IMR-90 (cell line): ENCODE results near the gene FAXDC2. TPM values are rescaled to one million over a fixed set of nuclear protein-coding genes. Genes with fewer than 3 reads are reported as not detected.

Source experiments
- ATAC-seq: fragments of 200-7000 bp; cut with Tn5 transposase; 2 replicates; pipeline ENCODE4 v1.9.1; 2020; ENCODE audit warnings: low read depth, mild to moderate bottlenecking, moderate library complexity
- BruUV-seq: library from RNA; stranded (reverse); fragments of 400-500 nt; replicated peaks from 2 replicates; lab custom pipeline; 2021; lab: Mats Ljungman, UMichigan
- CTCF ChIA-PET: fragments of 300-600 bp; formaldehyde crosslinking; extraction: SDS; loops from one replicate; lab custom pipeline; 2021; ENCODE audit warnings: antibody characterized with exemption; lab: Yijun Ruan, JAX
- POLR2A ChIA-PET: fragments of 300-600 bp; sonication (Branson Sonifier 250); formaldehyde crosslinking; loops from one replicate; lab custom pipeline; 2022; ENCODE audit warnings: antibody characterized with exemption; ENCODE audit not compliant: unreplicated experiment; lab: Charles Lee
- DNase-seq: peaks from one replicate; pipeline ENCODE4 v3.0.0; 2013
- H2AFZ ChIP-seq: replicated peaks from 2 replicates; pipeline ENCODE3; 2013; ENCODE audit warnings: low read length, mild to moderate bottlenecking; ENCODE audit not compliant: poor library complexity
- H2AK5ac ChIP-seq: 2 replicates; pipeline ENCODE4 v1.6.1; 2013; ENCODE audit warnings: low read depth, low read length, inconsistent platforms
- H2AK9ac ChIP-seq: replicated peaks from 2 replicates; pipeline ENCODE3; 2013; ENCODE audit warnings: mild to moderate bottlenecking, low read depth, low read length, moderate library complexity; ENCODE audit not compliant: poor library complexity
- H2BK120ac ChIP-seq: 2 replicates; pipeline ENCODE4 v1.6.1; 2013; ENCODE audit warnings: low read depth, low read length, inconsistent platforms
- H2BK15ac ChIP-seq: 3 replicates; pipeline ENCODE4 v1.6.1; 2013; ENCODE audit warnings: low read depth, low read length, inconsistent platforms
- H2BK20ac ChIP-seq: 2 replicates; pipeline ENCODE4 v1.6.1; 2013; ENCODE audit warnings: low read depth, mild to moderate bottlenecking, inconsistent platforms, low read length, moderate library complexity
- H2BK5ac ChIP-seq: 2 replicates; pipeline ENCODE4 v1.6.1; 2013; ENCODE audit warnings: mild to moderate bottlenecking, low read depth, low read length, inconsistent platforms; ENCODE audit not compliant: poor library complexity, severe bottlenecking
- H3K14ac ChIP-seq: replicated peaks from 2 replicates; pipeline ENCODE4 v1.6.1; 2013; ENCODE audit warnings: low read depth, low read length, inconsistent platforms
- H3K18ac ChIP-seq: 2 replicates; pipeline ENCODE4 v1.6.1; 2013; ENCODE audit warnings: low read depth, low read length, control low read depth
- H3K23ac ChIP-seq: 2 replicates; pipeline ENCODE4 v1.6.1; 2013; ENCODE audit warnings: low read depth, low read length, inconsistent platforms
- H3K27ac ChIP-seq: 2 replicates; pipeline ENCODE4 v1.5.1; 2013; ENCODE audit warnings: mild to moderate bottlenecking, control low read depth, low read length; ENCODE audit not compliant: insufficient read depth
- H3K27me3 ChIP-seq: 2 replicates; pipeline ENCODE4 v1.6.1; 2013; ENCODE audit warnings: low read length; ENCODE audit not compliant: control insufficient read depth, insufficient read depth
- H3K36me3 ChIP-seq: 2 replicates; pipeline ENCODE4 v1.6.1; 2013; ENCODE audit warnings: low read length, mixed read lengths; ENCODE audit not compliant: control insufficient read depth, insufficient read depth
- H3K4ac ChIP-seq: 2 replicates; pipeline ENCODE4 v1.6.1; 2013; ENCODE audit warnings: low read depth, low read length, inconsistent platforms
- H3K4me1 ChIP-seq: 2 replicates; pipeline ENCODE4 v1.6.1; 2013; ENCODE audit warnings: low read length, mixed read lengths; ENCODE audit not compliant: control insufficient read depth, insufficient read depth
- H3K4me2 ChIP-seq: 2 replicates; pipeline ENCODE4 v1.6.1; 2013; ENCODE audit warnings: low read depth, mild to moderate bottlenecking, control low read depth, low read length, moderate library complexity
- H3K4me3 ChIP-seq: 2 replicates; pipeline ENCODE4 v1.5.1; 2013; ENCODE audit warnings: low read depth, mild to moderate bottlenecking, control low read depth, low read length, moderate library complexity; ENCODE audit not compliant: insufficient read depth
- H3K56ac ChIP-seq: 2 replicates; pipeline ENCODE4 v1.6.1; 2013; ENCODE audit warnings: low read length, inconsistent platforms; ENCODE audit not compliant: insufficient read depth; ENCODE audit errors: extremely low read depth
- H3K79me1 ChIP-seq, 2 experiments: 2 replicates each; pipeline ENCODE4 v1.6.1; 2013; ENCODE audit warnings: low read length in 2 of 2, inconsistent platforms in 1 of 2, low read depth in 1 of 2
- H3K9ac ChIP-seq: 2 replicates; pipeline ENCODE4 v1.6.1; 2013; ENCODE audit warnings: low read depth, low read length, control low read depth
- H3K9me1 ChIP-seq: 2 replicates; pipeline ENCODE4 v1.6.1; 2013; ENCODE audit warnings: low read length, inconsistent platforms; ENCODE audit not compliant: insufficient read depth
- H3K9me3 ChIP-seq: 2 replicates; pipeline ENCODE4 v1.6.1; 2013; ENCODE audit warnings: low read length; ENCODE audit not compliant: control insufficient read depth, insufficient read depth
- H4K20me1 ChIP-seq: 2 replicates; pipeline ENCODE4 v1.6.1; 2013; ENCODE audit warnings: low read length, inconsistent platforms; ENCODE audit not compliant: insufficient read depth
- H4K5ac ChIP-seq: 2 replicates; pipeline ENCODE4 v1.6.1; 2013; ENCODE audit warnings: mild to moderate bottlenecking, low read depth, low read length, control low read depth
- H4K8ac ChIP-seq, 2 experiments: 2 replicates each; pipeline ENCODE4 v1.6.1; 2013; ENCODE audit warnings: low read depth in 2 of 2, low read length in 2 of 2, control low read depth in 1 of 2, inconsistent platforms in 1 of 2
- H4K91ac ChIP-seq: 2 replicates; pipeline ENCODE4 v1.6.1; 2013; ENCODE audit warnings: low read depth, low read length, inconsistent platforms; ENCODE audit not compliant: insufficient read depth
- BHLHE40 ChIP-seq: fragments of 150-350 bp; IDR thresholded peaks from 2 replicates; pipeline ENCODE4 v1.6.1; 2016; ENCODE audit warnings: mild to moderate bottlenecking, low read depth, low read length
- CEBPB ChIP-seq: IDR thresholded peaks from 2 replicates; pipeline ENCODE4 v1.6.1; 2012; ENCODE audit warnings: low read depth, low read length, improper control_type of control experiment
- CHD1 ChIP-seq: IDR thresholded peaks from 2 replicates; pipeline ENCODE4 v1.6.1; 2012; ENCODE audit warnings: low read depth, low read length, improper control_type of control experiment
- CTCF ChIP-seq: conservative IDR thresholded peaks from 2 replicates; pipeline ENCODE4 v1.5.1; 2012; ENCODE audit warnings: mild to moderate bottlenecking, low read depth, low read length, improper control_type of control experiment
- ELK1 ChIP-seq: fragments of 150-350 bp; IDR thresholded peaks from 2 replicates; pipeline ENCODE4 v1.6.1; 2016; ENCODE audit warnings: low read depth, mild to moderate bottlenecking, low read length, moderate library complexity, borderline replicate concordance
- FOS ChIP-seq: fragments of 150-350 bp; IDR thresholded peaks from 2 replicates; pipeline ENCODE4 v1.6.1; 2016; ENCODE audit warnings: low read depth, low read length
- MAFK ChIP-seq: IDR thresholded peaks from 2 replicates; pipeline ENCODE4 v1.6.1; 2012; ENCODE audit warnings: low read depth, low read length, improper control_type of control experiment
- MAZ ChIP-seq: IDR thresholded peaks from 2 replicates; pipeline ENCODE4 v1.6.1; 2012; ENCODE audit warnings: low read depth, mild to moderate bottlenecking, low read length, improper control_type of control experiment, moderate library complexity, borderline replicate concordance
- MXI1 ChIP-seq: IDR thresholded peaks from 2 replicates; pipeline ENCODE4 v1.6.1; 2012; ENCODE audit warnings: low read depth, mild to moderate bottlenecking, low read length, moderate library complexity, borderline replicate concordance
- NFE2L2 ChIP-seq: fragments of 150-350 bp; IDR thresholded peaks from 2 replicates; pipeline ENCODE4 v1.6.1; 2016; ENCODE audit warnings: low read depth, mild to moderate bottlenecking, low read length
- POLR2A ChIP-seq: IDR thresholded peaks from 2 replicates; pipeline ENCODE4 v1.6.1; 2012; ENCODE audit warnings: mild to moderate bottlenecking, low read depth, low read length
- RAD21 ChIP-seq: IDR thresholded peaks from 2 replicates; pipeline ENCODE4 v1.6.1; 2012; ENCODE audit warnings: low read length, improper control_type of control experiment
- RCOR1 ChIP-seq: IDR thresholded peaks from 2 replicates; pipeline ENCODE4 v1.6.1; 2012; ENCODE audit warnings: mild to moderate bottlenecking, low read length, improper control_type of control experiment; ENCODE audit not compliant: insufficient replicate concordance
- RFX5 ChIP-seq: IDR thresholded peaks from 2 replicates; pipeline ENCODE4 v1.8.0; 2012; ENCODE audit warnings: low read depth, mild to moderate bottlenecking, low read length, moderate library complexity
- SMC3 ChIP-seq: fragments of 150-350 bp; IDR thresholded peaks from 2 replicates; pipeline ENCODE4 v1.6.1; 2016; ENCODE audit warnings: low read depth, mild to moderate bottlenecking, antibody characterized with exemption, low read length, moderate library complexity
- USF2 ChIP-seq: fragments of 150-350 bp; IDR thresholded peaks from 2 replicates; pipeline ENCODE4 v1.6.1; 2017; ENCODE audit warnings: mild to moderate bottlenecking, antibody characterized with exemption, low read length, low read depth
- WGBS, 2 experiments: methylation state at CpG; one replicate each; pipeline versions ENCODE4 v1.1.5 to v1.1.7; 2013; ENCODE audit warnings: missing lambda C conversion rate in 2 of 2; ENCODE audit not compliant: insufficient read length in 1 of 2; ENCODE audit errors: extremely low coverage in 2 of 2; 5-methylcytosine and 5-hydroxymethylcytosine counted together
- dilution Hi-C: fragments of 300-500 bp; cut with HindIII; formaldehyde crosslinking; loops from one replicate; pipeline ENCODE4 v1.14.3; 2018; ENCODE audit warnings: low sequenced_read_pairs; ENCODE audit not compliant: unreplicated experiment
- in situ Hi-C: fragments of 300-500 bp; cut with MboI; formaldehyde crosslinking; loops from 3 replicates; pipeline ENCODE4 v1.14.3; 2019; ENCODE audit warnings: low sequenced_read_pairs, inconsistent platforms, mixed read lengths
- intact Hi-C: fragments of 100-400 bp; cut with micrococcal nuclease; formaldehyde crosslinking; loops from 2 replicates; pipeline ENCODE4 v1.10.0; 2022
- polyA plus RNA-seq, 3 experiments: library from polyadenylated mRNA; depleted of rRNA; stranded (reverse); fragments of >200 nt; gene quantifications; 2 replicates each; pipeline ENCODE4 v1.2.3, GENCODE V29; 2012; ENCODE audit warnings: low replicate concordance in 1 of 3
- total RNA-seq: library from RNA; depleted of rRNA; stranded (reverse); fragments of >200 nt; gene quantifications from 2 replicates; pipeline ENCODE4 v1.2.3, GENCODE V29; 2012

FAXDC2 gene
- total and polyA plus RNA-seq, 2 of the 4 experiments (the other 2 are of a cell fraction), result 4.3 to 8.9 TPM

GRCh38 chr5:154802050-154802449 is 48.4 kb downstream of the FAXDC2 start:
- Histone ChIP-seq H3K4ac (no peak overlapping the region), H2BK120ac (no peak overlapping the region), H3K36me3 (peaks cover 62% of the 10 kb centered on the region), H2AFZ (no peak overlapping the region), H4K20me1 (peaks cover 28% of the 10 kb centered on the region; the same call in 1 of the 2 replicates), H3K23ac (no peak overlapping the region), H4K91ac (no peak overlapping the region), H2BK20ac (no peak overlapping the region), H4K5ac (no peak overlapping the region), H3K27ac (no peak overlapping the region), H3K18ac (no peak overlapping the region), H3K27me3 (no peaks in the 10 kb centered on the region), H3K79me1 (peaks cover 46 to 70% of the 10 kb centered on the region in 2 experiments), H2BK5ac (no peak overlapping the region), H3K4me1 (peaks cover 8% of the 10 kb centered on the region), H3K56ac (no peak overlapping the region), H3K4me2 (no peak overlapping the region), H3K9me1 (peaks cover 25% of the 10 kb centered on the region), H4K8ac (no peak overlapping the region), H2AK5ac (no peak overlapping the region), H3K4me3 (no peak overlapping the region), H2BK15ac (no peak overlapping the region), H3K9me3 (no peaks in the 10 kb centered on the region), H3K14ac (no peak overlapping the region), H3K9ac (no peak overlapping the region), H2AK9ac (no peak overlapping the region)
- ATAC-seq (no peak), DNase-seq (no peak)
- in situ Hi-C loops (loop anchor here (5.0 to 25.0 kb wide), 3 partner anchors 45 to 340 kb away; partner anchors contain the start of gene LARP1), intact Hi-C loops (no loop called here), dilution Hi-C loops (no loop called here)
- POLR2A ChIA-PET, result no interaction called here
- WGBS, 2 experiments, result no CpG with 5 or more reads among the region's 9 CpGs
- TF ChIP-seq CEBPB, result no peak
- TF ChIP-seq CTCF, result no peak
- no peak for TF ChIP-seq NFE2L2
- TF ChIP-seq MAZ, result no peak
- TF ChIP-seq RFX5, result no peak
- no peak for TF ChIP-seq RAD21
- no peak for TF ChIP-seq MXI1
- no peak for TF ChIP-seq SMC3
- no peak for TF ChIP-seq ELK1
- no peak for TF ChIP-seq FOS
- no peak for TF ChIP-seq POLR2A
- no peak for TF ChIP-seq RCOR1
- TF ChIP-seq MAFK, result no peak
- TF ChIP-seq BHLHE40, result no peak
- no peak for TF ChIP-seq CHD1
- no peak for TF ChIP-seq USF2
- BruUV-seq, result no TSS peak
- CTCF ChIA-PET, result no interaction called here
